HepG2 (cell line): ENCODE data around the gene RRBP1. TPM values are rescaled to one million over a fixed set of nuclear protein-coding genes. Genes with fewer than 3 reads are reported as not detected.

Experiments used
- ELF3 ChIP-seq: IDR thresholded peaks from 2 replicates; pipeline ENCODE4 v1.6.1; 2016; ENCODE audit warnings: missing genetic modification reagents, missing compliant biosample characterization
- FOXA1 ChIP-seq, 2 experiments: fragments of 450-650 bp in 1 of 2; sonication (generic) in 1 of 2; formaldehyde crosslinking in 1 of 2; IDR thresholded peaks; 2 replicates each; pipeline versions ENCODE4 v1.4.0 to v1.6.1; 2016 to 2020; ENCODE audit warnings: missing genetic modification reagents in 1 of 2
- PHF20 ChIP-seq: sonication (generic); formaldehyde crosslinking; IDR thresholded peaks from 2 replicates; pipeline ENCODE4 v1.5.0; 2020; ENCODE audit warnings: mild to moderate bottlenecking, missing genetic modification reagents
- RCOR2 ChIP-seq: IDR thresholded peaks from 2 replicates; pipeline ENCODE4 v1.6.1; 2016; ENCODE audit warnings: missing biosample characterization, missing genetic modification reagents
- RXRB ChIP-seq: IDR thresholded peaks from 2 replicates; pipeline ENCODE4 v1.6.1; 2016; ENCODE audit warnings: borderline replicate concordance, missing genetic modification reagents, missing compliant biosample characterization
- SOX13 ChIP-seq, 3 experiments: fragments of 450-650 bp in 1 of 3; sonication (generic) in 1 of 3; formaldehyde crosslinking in 1 of 3; IDR thresholded peaks in 2 of 3; conservative IDR thresholded peaks in 1 of 3; 2 replicates each; pipeline versions ENCODE4 v1.5.0 to v1.6.1; 2016 to 2020; ENCODE audit warnings: antibody characterized with exemption in 1 of 3, mild to moderate bottlenecking in 1 of 3, missing compliant biosample characterization in 1 of 3, missing genetic modification reagents in 1 of 3, moderate library complexity in 1 of 3
- SOX5 ChIP-seq: IDR thresholded peaks from 2 replicates; pipeline ENCODE4 v1.6.1; 2016; ENCODE audit warnings: borderline replicate concordance
- ZNF790 ChIP-seq: sonication (generic); formaldehyde crosslinking; IDR thresholded peaks from 2 replicates; pipeline ENCODE4 v1.8.0; 2022; ENCODE audit warnings: missing genetic modification reagents, mild to moderate bottlenecking, borderline replicate concordance
- ZSCAN25 ChIP-seq: sonication (generic); formaldehyde crosslinking; IDR thresholded peaks from 2 replicates; pipeline ENCODE4 v1.8.0; 2022; ENCODE audit warnings: mild to moderate bottlenecking, missing genetic modification reagents
- polyA plus RNA-seq, 8 experiments: library from polyadenylated mRNA; depleted of rRNA in 3 of 8; stranded (reverse) in 7 of 8; unstranded in 1 of 8; fragments of >200 nt; fragmentation: Illumina TruSeq in 4 of 8; extraction: Trizol in 4 of 8; gene quantifications; 2 replicates each; pipeline versions ENCODE4 v1.2.1 to v1.2.3, GENCODE V29; 2011 to 2016; ENCODE audit warnings: low read depth in 4 of 8, missing spikeins in 1 of 8, mixed read lengths in 1 of 8; ENCODE audit not compliant: insufficient read depth in 1 of 8
- total RNA-seq, 5 experiments: library from RNA; depleted of rRNA; stranded (reverse); fragments of >200 nt; fragmentation: Illumina TruSeq; extraction: Trizol; gene quantifications; 2 replicates each; pipeline ENCODE4 v1.2.3, GENCODE V29; 2016; ENCODE audit warnings: low read depth in 1 of 5
- TF ChIP-seq, protein P1 (sequence below): IDR thresholded peaks from 2 replicates; pipeline ENCODE4 v1.6.1; 2018; ENCODE audit warnings: missing genetic modification reagents
- TF ChIP-seq, protein P2 (sequence below), 2 experiments: sonication (generic) in 1 of 2; formaldehyde crosslinking in 1 of 2; IDR thresholded peaks; 2 replicates each; pipeline versions ENCODE4 v1.5.1 to v1.6.1; 2011 to 2020; ENCODE audit warnings: borderline replicate concordance in 1 of 2, low read depth in 1 of 2, low read length in 1 of 2, mild to moderate bottlenecking in 1 of 2, missing genetic modification reagents in 1 of 2, moderate library complexity in 1 of 2
- TF ChIP-seq, protein P3 (sequence below): sonication (generic); formaldehyde crosslinking; IDR thresholded peaks from 2 replicates; pipeline ENCODE4 v1.5.0; 2020; ENCODE audit warnings: missing genetic modification reagents
- TF ChIP-seq, protein P4 (sequence below): sonication (generic); formaldehyde crosslinking; IDR thresholded peaks from 2 replicates; pipeline ENCODE4 v1.4.0; 2020; ENCODE audit warnings: missing genetic modification reagents
- TF ChIP-seq, protein P5 (sequence below): sonication (generic); formaldehyde crosslinking; IDR thresholded peaks from 2 replicates; pipeline ENCODE4 v1.9.0; 2021; ENCODE audit warnings: missing genetic modification reagents, borderline replicate concordance

Gene RRBP1
- total and polyA plus RNA-seq, 2 of the 13 experiments (the other 11 are each of a cell fraction or from before 2014, with no cell fraction given), result 150 to 222 TPM

DNA sequence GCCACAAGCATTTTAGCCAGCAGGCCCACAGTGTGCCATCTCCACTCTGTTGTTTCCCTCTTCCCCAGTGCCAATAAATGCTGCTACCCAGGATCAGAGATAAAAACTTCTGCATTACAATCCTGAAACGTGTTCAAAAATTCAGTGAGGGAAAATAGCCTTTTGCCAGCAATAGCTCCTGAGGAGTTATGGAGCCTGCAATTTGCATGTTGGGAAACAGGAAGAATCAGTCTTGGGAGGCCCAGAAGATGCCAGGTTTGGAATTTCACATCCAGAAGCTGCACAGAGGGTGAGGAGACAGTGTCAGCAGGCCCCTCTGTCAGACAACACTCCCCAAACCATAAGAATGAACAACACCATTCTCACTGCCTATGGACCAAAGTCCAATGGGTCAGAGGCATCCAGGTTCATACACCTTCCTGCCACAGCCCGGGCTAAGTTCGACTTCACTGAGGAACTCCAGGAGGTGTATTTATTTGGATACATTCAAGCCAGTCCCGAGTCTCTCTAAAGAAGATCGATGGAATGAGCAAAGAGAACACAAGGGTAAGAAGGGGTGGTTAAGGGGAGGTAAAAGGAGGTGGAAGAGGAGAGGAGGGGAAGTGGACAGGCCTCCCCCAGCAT, 20.8 kb downstream of the RRBP1 start (continued):
- TF ChIP-seq PHF20 (CRISPR knock-in tag) (0 out of 2 replicates have a peak, but pooled peaks have one; percentile 18), ZSCAN25 (peak; percentile 94), SOX13 (IDR thresholded peaks at IDR 0.05) (no peak), SOX13 (CRISPR knock-in tag; conservative IDR thresholded peaks at IDR 0.05 in 1 of 2, IDR thresholded peaks at IDR 0.05 in 1 of 2) (peak in 1 of 2 experiments; percentile 78; a peak in 2 of 4 replicates), ZNF790 (no peak), ELF3 (CRISPR knock-in tag) (peak; percentile 58; the same call in 1 of the 2 replicates), SOX5 (CRISPR knock-in tag) (peak; percentile 71), RCOR2 (CRISPR knock-in tag) (peak; percentile 72), FOXA1 (IDR thresholded peaks at IDR 0.05) (no peak), FOXA1 (CRISPR knock-in tag; IDR thresholded peaks at IDR 0.05) (peak; percentile 3; the same call in 1 of the 2 replicates), RXRB (peak; percentile 90)
- TF ChIP-seq, protein P1, sequence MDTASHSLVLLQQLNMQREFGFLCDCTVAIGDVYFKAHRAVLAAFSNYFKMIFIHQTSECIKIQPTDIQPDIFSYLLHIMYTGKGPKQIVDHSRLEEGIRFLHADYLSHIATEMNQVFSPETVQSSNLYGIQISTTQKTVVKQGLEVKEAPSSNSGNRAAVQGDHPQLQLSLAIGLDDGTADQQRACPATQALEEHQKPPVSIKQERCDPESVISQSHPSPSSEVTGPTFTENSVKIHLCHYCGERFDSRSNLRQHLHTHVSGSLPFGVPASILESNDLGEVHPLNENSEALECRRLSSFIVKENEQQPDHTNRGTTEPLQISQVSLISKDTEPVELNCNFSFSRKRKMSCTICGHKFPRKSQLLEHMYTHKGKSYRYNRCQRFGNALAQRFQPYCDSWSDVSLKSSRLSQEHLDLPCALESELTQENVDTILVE (CRISPR knock-in tag), result 0 out of 2 replicates have a peak, but pooled peaks have one; percentile 25
- TF ChIP-seq, protein P2, sequence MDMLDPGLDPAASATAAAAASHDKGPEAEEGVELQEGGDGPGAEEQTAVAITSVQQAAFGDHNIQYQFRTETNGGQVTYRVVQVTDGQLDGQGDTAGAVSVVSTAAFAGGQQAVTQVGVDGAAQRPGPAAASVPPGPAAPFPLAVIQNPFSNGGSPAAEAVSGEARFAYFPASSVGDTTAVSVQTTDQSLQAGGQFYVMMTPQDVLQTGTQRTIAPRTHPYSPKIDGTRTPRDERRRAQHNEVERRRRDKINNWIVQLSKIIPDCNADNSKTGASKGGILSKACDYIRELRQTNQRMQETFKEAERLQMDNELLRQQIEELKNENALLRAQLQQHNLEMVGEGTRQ (IDR thresholded peaks at IDR 0.05; ENCODE audit: low read depth, low read length), result no peak
- TF ChIP-seq, protein P2 (CRISPR knock-in tag; IDR thresholded peaks at IDR 0.05; ENCODE audit: borderline replicate concordance), result no peak
- TF ChIP-seq, protein P3, sequence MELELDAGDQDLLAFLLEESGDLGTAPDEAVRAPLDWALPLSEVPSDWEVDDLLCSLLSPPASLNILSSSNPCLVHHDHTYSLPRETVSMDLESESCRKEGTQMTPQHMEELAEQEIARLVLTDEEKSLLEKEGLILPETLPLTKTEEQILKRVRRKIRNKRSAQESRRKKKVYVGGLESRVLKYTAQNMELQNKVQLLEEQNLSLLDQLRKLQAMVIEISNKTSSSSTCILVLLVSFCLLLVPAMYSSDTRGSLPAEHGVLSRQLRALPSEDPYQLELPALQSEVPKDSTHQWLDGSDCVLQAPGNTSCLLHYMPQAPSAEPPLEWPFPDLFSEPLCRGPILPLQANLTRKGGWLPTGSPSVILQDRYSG, result 0 out of 2 replicates have a peak, but pooled peaks have one; percentile 62
- TF ChIP-seq, protein P4, sequence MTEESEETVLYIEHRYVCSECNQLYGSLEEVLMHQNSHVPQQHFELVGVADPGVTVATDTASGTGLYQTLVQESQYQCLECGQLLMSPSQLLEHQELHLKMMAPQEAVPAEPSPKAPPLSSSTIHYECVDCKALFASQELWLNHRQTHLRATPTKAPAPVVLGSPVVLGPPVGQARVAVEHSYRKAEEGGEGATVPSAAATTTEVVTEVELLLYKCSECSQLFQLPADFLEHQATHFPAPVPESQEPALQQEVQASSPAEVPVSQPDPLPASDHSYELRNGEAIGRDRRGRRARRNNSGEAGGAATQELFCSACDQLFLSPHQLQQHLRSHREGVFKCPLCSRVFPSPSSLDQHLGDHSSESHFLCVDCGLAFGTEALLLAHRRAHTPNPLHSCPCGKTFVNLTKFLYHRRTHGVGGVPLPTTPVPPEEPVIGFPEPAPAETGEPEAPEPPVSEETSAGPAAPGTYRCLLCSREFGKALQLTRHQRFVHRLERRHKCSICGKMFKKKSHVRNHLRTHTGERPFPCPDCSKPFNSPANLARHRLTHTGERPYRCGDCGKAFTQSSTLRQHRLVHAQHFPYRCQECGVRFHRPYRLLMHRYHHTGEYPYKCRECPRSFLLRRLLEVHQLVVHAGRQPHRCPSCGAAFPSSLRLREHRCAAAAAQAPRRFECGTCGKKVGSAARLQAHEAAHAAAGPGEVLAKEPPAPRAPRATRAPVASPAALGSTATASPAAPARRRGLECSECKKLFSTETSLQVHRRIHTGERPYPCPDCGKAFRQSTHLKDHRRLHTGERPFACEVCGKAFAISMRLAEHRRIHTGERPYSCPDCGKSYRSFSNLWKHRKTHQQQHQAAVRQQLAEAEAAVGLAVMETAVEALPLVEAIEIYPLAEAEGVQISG (CRISPR knock-in tag), result peak; percentile 52; the same call in 1 of the 2 replicates
- TF ChIP-seq, protein P5, sequence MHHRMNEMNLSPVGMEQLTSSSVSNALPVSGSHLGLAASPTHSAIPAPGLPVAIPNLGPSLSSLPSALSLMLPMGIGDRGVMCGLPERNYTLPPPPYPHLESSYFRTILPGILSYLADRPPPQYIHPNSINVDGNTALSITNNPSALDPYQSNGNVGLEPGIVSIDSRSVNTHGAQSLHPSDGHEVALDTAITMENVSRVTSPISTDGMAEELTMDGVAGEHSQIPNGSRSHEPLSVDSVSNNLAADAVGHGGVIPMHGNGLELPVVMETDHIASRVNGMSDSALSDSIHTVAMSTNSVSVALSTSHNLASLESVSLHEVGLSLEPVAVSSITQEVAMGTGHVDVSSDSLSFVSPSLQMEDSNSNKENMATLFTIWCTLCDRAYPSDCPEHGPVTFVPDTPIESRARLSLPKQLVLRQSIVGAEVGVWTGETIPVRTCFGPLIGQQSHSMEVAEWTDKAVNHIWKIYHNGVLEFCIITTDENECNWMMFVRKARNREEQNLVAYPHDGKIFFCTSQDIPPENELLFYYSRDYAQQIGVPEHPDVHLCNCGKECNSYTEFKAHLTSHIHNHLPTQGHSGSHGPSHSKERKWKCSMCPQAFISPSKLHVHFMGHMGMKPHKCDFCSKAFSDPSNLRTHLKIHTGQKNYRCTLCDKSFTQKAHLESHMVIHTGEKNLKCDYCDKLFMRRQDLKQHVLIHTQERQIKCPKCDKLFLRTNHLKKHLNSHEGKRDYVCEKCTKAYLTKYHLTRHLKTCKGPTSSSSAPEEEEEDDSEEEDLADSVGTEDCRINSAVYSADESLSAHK (CRISPR knock-in tag), result no peak
